CD14-positive monocyte (primary cell): ENCODE results near the gene PARP4. TPM values are rescaled to one million over a fixed set of nuclear protein-coding genes. Genes with fewer than 3 reads are reported as not detected.

ENCODE experiments used
- DNase-seq, 3 donors: peaks; one replicate each; pipeline ENCODE4 v3.0.0-alpha.2; 2011 to 2022
- H2AFZ ChIP-seq: 2 replicates; pipeline ENCODE4 v1.6.0; 2012; ENCODE audit warnings: mild to moderate bottlenecking, low read depth, low read length, inconsistent platforms; ENCODE audit not compliant: insufficient read depth, poor library complexity, severe bottlenecking
- H3K27ac ChIP-seq, 2 donors: 1 replicate in 1 of 2; 2 replicates in 1 of 2; pipeline ENCODE4 v1.5.1; 2012 to 2013; ENCODE audit warnings: low read length in 2 of 2, control low read depth in 1 of 2, inconsistent platforms in 1 of 2, low read depth in 1 of 2, mild to moderate bottlenecking in 1 of 2
- H3K27me3 ChIP-seq, 2 donors: one replicate each; pipeline versions ENCODE4 v1.6.0 to v1.6.1; 2011 to 2013; ENCODE audit warnings: low read length in 2 of 2; ENCODE audit not compliant: control insufficient read depth in 2 of 2, insufficient read depth in 2 of 2
- H3K36me3 ChIP-seq, 2 donors: replicated peaks in 1 of 2; 1 replicate in 1 of 2; 2 replicates in 1 of 2; pipeline versions ENCODE4 v1.5.1 to v1.6.1; 2012 to 2013; ENCODE audit warnings: low read length in 2 of 2, control low read depth in 1 of 2, inconsistent platforms in 1 of 2, mild to moderate bottlenecking in 1 of 2; ENCODE audit not compliant: insufficient read depth in 2 of 2, control insufficient read depth in 1 of 2
- H3K4me1 ChIP-seq, 2 donors: 1 replicate in 1 of 2; 2 replicates in 1 of 2; pipeline versions ENCODE4 v1.5.1 to v1.6.1; 2012 to 2013; ENCODE audit warnings: low read length in 2 of 2, control low read depth in 1 of 2, inconsistent platforms in 1 of 2, mild to moderate bottlenecking in 1 of 2, moderate library complexity in 1 of 2; ENCODE audit not compliant: insufficient read depth in 2 of 2, control insufficient read depth in 1 of 2
- H3K4me2 ChIP-seq: replicated peaks from 2 replicates; pipeline ENCODE3; 2012; ENCODE audit warnings: low read length, moderate library complexity, mild to moderate bottlenecking; ENCODE audit not compliant: poor library complexity, severe bottlenecking; ENCODE audit errors: extremely low read depth
- H3K4me3 ChIP-seq, 3 experiments: fragments of 200-600 bp in 1 of 3; sonication (generic) in 1 of 3; replicated peaks in 1 of 3; 1 replicate in 2 of 3; 2 replicates in 1 of 3; pipeline ENCODE4 v1.5.1; 2011 to 2013; ENCODE audit warnings: low read length in 3 of 3, mild to moderate bottlenecking in 3 of 3, control low read depth in 2 of 3, low read depth in 2 of 3, inconsistent platforms in 1 of 3, moderate library complexity in 1 of 3
- H3K79me2 ChIP-seq: 2 replicates; pipeline ENCODE4 v1.6.0; 2012; ENCODE audit warnings: mild to moderate bottlenecking, control low read depth, inconsistent platforms, low read length, moderate library complexity; ENCODE audit not compliant: insufficient read depth
- H3K9ac ChIP-seq: 2 replicates; pipeline ENCODE4 v1.6.0; 2017; ENCODE audit warnings: low read length, mild to moderate bottlenecking; ENCODE audit not compliant: insufficient read depth, poor library complexity, severe bottlenecking
- H3K9me3 ChIP-seq, 2 donors: replicated peaks in 1 of 2; 1 replicate in 1 of 2; 2 replicates in 1 of 2; pipeline versions ENCODE4 v1.5.1 to v1.6.1; 2012 to 2013; ENCODE audit warnings: low read length in 2 of 2, control low read depth in 1 of 2; ENCODE audit not compliant: control insufficient read depth in 1 of 2, insufficient read depth in 1 of 2
- H4K20me1 ChIP-seq: 2 replicates; pipeline ENCODE4 v1.6.0; 2012; ENCODE audit warnings: mild to moderate bottlenecking, low read length, control low read depth, moderate library complexity; ENCODE audit not compliant: insufficient read depth
- H3K27ac Mint-ChIP-seq, 7 donors: one replicate each; pipeline ENCODE4 v1.8.0; 2020; ENCODE audit warnings: mild to moderate bottlenecking in 7 of 7, mixed read lengths in 7 of 7, moderate library complexity in 6 of 7, inconsistent platforms in 2 of 7
- H3K27me3 Mint-ChIP-seq, 3 donors: one replicate each; pipeline ENCODE4 v1.8.0; 2021 to 2022; ENCODE audit warnings: low read depth in 3 of 3, mild to moderate bottlenecking in 3 of 3, mixed read lengths in 3 of 3, moderate library complexity in 3 of 3, inconsistent platforms in 1 of 3
- H3K36me3 Mint-ChIP-seq, 2 donors: one replicate each; pipeline ENCODE4 v1.8.0; 2020; ENCODE audit warnings: mixed read lengths in 2 of 2, inconsistent platforms in 1 of 2, mild to moderate bottlenecking in 1 of 2
- H3K4me1 Mint-ChIP-seq: one replicate; pipeline ENCODE4 v1.8.0; 2020; ENCODE audit warnings: mild to moderate bottlenecking, mixed read lengths
- H3K4me3 Mint-ChIP-seq, 2 donors: one replicate each; pipeline ENCODE4 v1.8.0; 2020; ENCODE audit warnings: mild to moderate bottlenecking in 2 of 2, mixed read lengths in 2 of 2, moderate library complexity in 1 of 2
- H3K9me3 Mint-ChIP-seq, 7 donors: one replicate each; pipeline ENCODE4 v1.8.0; 2020 to 2022; ENCODE audit warnings: mixed read lengths in 7 of 7, mild to moderate bottlenecking in 6 of 7, moderate library complexity in 6 of 7, inconsistent platforms in 2 of 7
- WGBS: methylation state at CpG from one replicate; pipeline ENCODE4 v1.1.5; 2013; ENCODE audit warnings: missing lambda C conversion rate; ENCODE audit not compliant: insufficient coverage; 5-methylcytosine and 5-hydroxymethylcytosine counted together
- intact Hi-C, 2 donors: fragments of 100-400 bp; cut with micrococcal nuclease; formaldehyde crosslinking; loops; one replicate each; pipeline versions ENCODE4 v1.15.0 to v1.15.1; 2023
- polyA plus RNA-seq, 3 donors: library from polyadenylated mRNA; depleted of rRNA in 1 of 3; unstranded in 2 of 3; stranded (reverse) in 1 of 3; fragments of 300-500 nt in 2 of 3; fragments of >200 nt in 1 of 3; fragmentation: Illumina TruSeq in 2 of 3; gene quantifications; 1 replicate in 2 of 3; 2 replicates in 1 of 3; pipeline ENCODE4 v1.2.3, GENCODE V29; 2012 to 2021
- TF ChIP-seq, protein P1 (sequence below): fragments of 200-600 bp; IDR thresholded peaks from one replicate; pipeline ENCODE4 v1.8.0; 2022; ENCODE audit warnings: antibody characterized with exemption, mild to moderate bottlenecking

PARP4 gene
- polyA plus RNA-seq, 3 donors = 34.0 to 56.8 (median 51.9) TPM

GRCh38 chr13:24528816-24529398, 16.3 kb upstream of the PARP4 start:
- Mint-ChIP-seq H3K9me3 (no peaks in the 10 kb centered on the region), H3K27ac (no peak overlapping the region), H3K36me3 (no peaks in the 10 kb centered on the region), H3K4me3 (no peak overlapping the region), H3K4me1 (no peaks in the 10 kb centered on the region), H3K27me3 (peaks cover 7 to 14% (median 12%) of the 10 kb centered on the region in 3 donors)
- DNase-seq = no peak
- Histone ChIP-seq H2AFZ (no peak overlapping the region), H3K4me1 (no peaks in the 10 kb centered on the region), H3K4me2 (no peak overlapping the region), H4K20me1 (no peaks in the 10 kb centered on the region), H3K4me3 (no peak overlapping the region), H3K27me3 (peaks cover 0 to 4% of the 10 kb centered on the region in 2 donors), H3K27ac (no peak overlapping the region), H3K79me2 (no peaks in the 10 kb centered on the region), H3K36me3 (no peaks in the 10 kb centered on the region), H3K9me3 (no peaks in the 10 kb centered on the region), H3K9ac (no peak overlapping the region)
- intact Hi-C loops = no loop called here
- TF ChIP-seq, protein P1, sequence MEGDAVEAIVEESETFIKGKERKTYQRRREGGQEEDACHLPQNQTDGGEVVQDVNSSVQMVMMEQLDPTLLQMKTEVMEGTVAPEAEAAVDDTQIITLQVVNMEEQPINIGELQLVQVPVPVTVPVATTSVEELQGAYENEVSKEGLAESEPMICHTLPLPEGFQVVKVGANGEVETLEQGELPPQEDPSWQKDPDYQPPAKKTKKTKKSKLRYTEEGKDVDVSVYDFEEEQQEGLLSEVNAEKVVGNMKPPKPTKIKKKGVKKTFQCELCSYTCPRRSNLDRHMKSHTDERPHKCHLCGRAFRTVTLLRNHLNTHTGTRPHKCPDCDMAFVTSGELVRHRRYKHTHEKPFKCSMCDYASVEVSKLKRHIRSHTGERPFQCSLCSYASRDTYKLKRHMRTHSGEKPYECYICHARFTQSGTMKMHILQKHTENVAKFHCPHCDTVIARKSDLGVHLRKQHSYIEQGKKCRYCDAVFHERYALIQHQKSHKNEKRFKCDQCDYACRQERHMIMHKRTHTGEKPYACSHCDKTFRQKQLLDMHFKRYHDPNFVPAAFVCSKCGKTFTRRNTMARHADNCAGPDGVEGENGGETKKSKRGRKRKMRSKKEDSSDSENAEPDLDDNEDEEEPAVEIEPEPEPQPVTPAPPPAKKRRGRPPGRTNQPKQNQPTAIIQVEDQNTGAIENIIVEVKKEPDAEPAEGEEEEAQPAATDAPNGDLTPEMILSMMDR = no peak
- 89% methylated on average over 2 of the region's 4 CpGs for WGBS

DNA sequence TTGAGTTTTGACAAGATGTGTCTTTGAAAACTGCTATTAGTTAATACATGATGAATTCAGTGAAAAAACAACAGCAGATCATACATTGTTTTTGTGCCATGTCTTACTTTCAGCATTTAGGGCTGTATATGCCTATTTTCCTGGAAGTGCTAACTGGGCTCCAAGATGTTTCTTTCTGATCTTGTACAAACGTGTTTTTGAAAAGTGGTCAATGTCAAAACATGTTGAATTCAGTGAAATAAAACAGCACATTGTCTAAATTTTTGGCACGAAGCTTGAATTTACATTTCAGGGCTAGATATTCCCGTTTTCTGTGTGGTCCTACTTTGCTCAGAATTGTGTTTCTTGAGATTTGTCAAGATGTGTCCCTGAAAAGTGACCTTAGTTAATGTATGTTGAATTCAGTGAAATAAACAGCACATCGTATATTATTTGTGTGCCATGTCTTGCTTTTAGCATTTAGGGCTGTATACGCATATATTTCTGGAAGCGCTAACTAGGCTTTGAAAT, 14.7 kb upstream of the PARP4 start:
- DNase-seq = no peak
- peaks cover 8 to 12% (median 10%) of the 10 kb centered on the region in 3 donors for H3K27me3 Mint-ChIP-seq
- 94% methylated on average over 4 of the region's 6 CpGs for WGBS

More for the DNA sequence above, 14.7 kb upstream of the PARP4 start:
- Histone ChIP-seq H3K4me1 (no peaks in the 10 kb centered on the region), H3K9ac (no peak overlapping the region), H3K27me3 (peaks cover 0 to 4% of the 10 kb centered on the region in 2 donors), H3K4me3 (no peak overlapping the region), H4K20me1 (no peaks in the 10 kb centered on the region), H3K4me2 (no peak overlapping the region), H3K9me3 (no peaks in the 10 kb centered on the region), H3K27ac (no peak overlapping the region), H2AFZ (no peak overlapping the region), H3K36me3 (no peaks in the 10 kb centered on the region), H3K79me2 (no peaks in the 10 kb centered on the region)
- intact Hi-C loops = no loop called here
- H3K27ac Mint-ChIP-seq = no peak overlapping the region
- H3K4me3 Mint-ChIP-seq = no peak overlapping the region
- no peaks in the 10 kb centered on the region for H3K9me3 Mint-ChIP-seq
- no peaks in the 10 kb centered on the region for H3K36me3 Mint-ChIP-seq
- no peaks in the 10 kb centered on the region for H3K4me1 Mint-ChIP-seq
- TF ChIP-seq, protein P1 = no peak
